ENCODE measurements around the gene VSIG8. TPM values are rescaled to one million over a fixed set of nuclear protein-coding genes. Genes with fewer than 3 reads are reported as not detected.

The VSIG8 gene
- total RNA-seq, 1 experiment from 2014 or later: not detected

GRCh38 chr1:159829822-159830465 is 32.5 kb downstream of the VSIG8 start:
- H3K9me3 Mint-ChIP-seq (ENCODE audit: low read depth, unreplicated experiment): no peaks in the 10 kb centered on the region
- intact Hi-C loops (cut with micrococcal nuclease; ENCODE audit: unreplicated experiment): loop anchor here (2.0 kb wide), 1 partner anchor 61 kb away; no protein-coding TSS in a partner anchor
- H3K4me3 Mint-ChIP-seq (ENCODE audit: low read depth, unreplicated experiment): no peak overlapping the region
- TF ChIP-seq CTCF (IDR thresholded peaks at IDR 0.05; ENCODE audit: unreplicated experiment): no peak
- peaks cover 67% of the 10 kb centered on the region for H3K27me3 Mint-ChIP-seq (ENCODE audit: unreplicated experiment)
- H3K27ac Mint-ChIP-seq (ENCODE audit: unreplicated experiment): no peak overlapping the region
- no peaks in the 10 kb centered on the region for H3K4me1 Mint-ChIP-seq (ENCODE audit: low read depth, unreplicated experiment)
- no peak for DNase-seq
- H3K36me3 Mint-ChIP-seq (ENCODE audit: insufficient read depth, unreplicated experiment): no peaks in the 10 kb centered on the region
- CTCF ChIA-PET: interaction anchor here (0.7 to 1.2 kb wide), 3 partner anchors 26 to 65 kb away, joined by 3 read pairs; no protein-coding TSS in a partner anchor
- BruUV-seq (replicated peaks): no TSS peak

GRCh38 chr1:159829273-159829634 is 33.2 kb downstream of the VSIG8 start:
- H3K36me3 Mint-ChIP-seq (ENCODE audit: insufficient read depth, unreplicated experiment): no peaks in the 10 kb centered on the region
- H3K27me3 Mint-ChIP-seq (ENCODE audit: unreplicated experiment): peaks cover 74% of the 10 kb centered on the region
- H3K9me3 Mint-ChIP-seq (ENCODE audit: low read depth, unreplicated experiment): no peaks in the 10 kb centered on the region
- peak; percentile 63 for DNase-seq
- no peak overlapping the region for H3K27ac Mint-ChIP-seq (ENCODE audit: unreplicated experiment)
- intact Hi-C loops (cut with micrococcal nuclease; ENCODE audit: unreplicated experiment): loop anchor here (2.0 kb wide), 1 partner anchor 62 kb away; no protein-coding TSS in a partner anchor
- peak; percentile 70 for TF ChIP-seq CTCF (IDR thresholded peaks at IDR 0.05; ENCODE audit: unreplicated experiment)
- no TSS peak for BruUV-seq (replicated peaks)
- no peak overlapping the region for H3K4me3 Mint-ChIP-seq (ENCODE audit: low read depth, unreplicated experiment)
- CTCF ChIA-PET: interaction anchor here (1.0 to 1.2 kb wide), 2 partner anchors 30 to 66 kb away, joined by 3 read pairs; no protein-coding TSS in a partner anchor
- H3K4me1 Mint-ChIP-seq (ENCODE audit: low read depth, unreplicated experiment): no peaks in the 10 kb centered on the region

GRCh38 chr1:159828581-159829272 is 33.7 kb downstream of the VSIG8 start:
- intact Hi-C loops (cut with micrococcal nuclease; ENCODE audit: unreplicated experiment): loop anchor here (2.0 kb wide), 1 partner anchor 62 kb away; no protein-coding TSS in a partner anchor
- TF ChIP-seq CTCF (IDR thresholded peaks at IDR 0.05; ENCODE audit: unreplicated experiment): no peak
- Mint-ChIP-seq H3K27ac (ENCODE audit: unreplicated experiment) (no peak overlapping the region), H3K4me1 (ENCODE audit: low read depth, unreplicated experiment) (no peaks in the 10 kb centered on the region), H3K4me3 (ENCODE audit: low read depth, unreplicated experiment) (no peak overlapping the region), H3K27me3 (ENCODE audit: unreplicated experiment) (peaks cover 74% of the 10 kb centered on the region), H3K36me3 (ENCODE audit: insufficient read depth, unreplicated experiment) (no peaks in the 10 kb centered on the region), H3K9me3 (ENCODE audit: low read depth, unreplicated experiment) (no peaks in the 10 kb centered on the region)
- DNase-seq: no peak
- BruUV-seq (replicated peaks): no TSS peak
- CTCF ChIA-PET: interaction anchor here (0.6 kb wide), 1 partner anchor 71 kb away, joined by 3 read pairs; the partner anchor contains the start of gene CFAP45

- H3K4me1 Mint-ChIP-seq (ENCODE audit: low read depth, unreplicated experiment): no peaks in the 10 kb centered on the region
- BruUV-seq (replicated peaks): no TSS peak
- no peak for TF ChIP-seq CTCF (IDR thresholded peaks at IDR 0.05; ENCODE audit: unreplicated experiment)
- H3K27me3 Mint-ChIP-seq (ENCODE audit: unreplicated experiment): peaks cover 74% of the 10 kb centered on the region
- intact Hi-C loops (cut with micrococcal nuclease; ENCODE audit: unreplicated experiment): loop anchor here (2.0 kb wide), 1 partner anchor 63 kb away; no protein-coding TSS in a partner anchor
- CTCF ChIA-PET: interaction anchor here (0.6 kb wide), 1 partner anchor 72 kb away, joined by 3 read pairs; the partner anchor contains the start of gene CFAP45
- H3K9me3 Mint-ChIP-seq (ENCODE audit: low read depth, unreplicated experiment): no peaks in the 10 kb centered on the region
- H3K4me3 Mint-ChIP-seq (ENCODE audit: low read depth, unreplicated experiment): no peak overlapping the region
- H3K36me3 Mint-ChIP-seq (ENCODE audit: insufficient read depth, unreplicated experiment): no peaks in the 10 kb centered on the region
- no peak for DNase-seq
- H3K27ac Mint-ChIP-seq (ENCODE audit: unreplicated experiment): no peak overlapping the region
Measured at GRCh38 chr1:159828176-159828575, 34.3 kb downstream of the VSIG8 start.

All from Calu3 (cell line).